Spinal cord (tissue), 10 donors: ENCODE measurements around the gene COL7A1. TPM values are rescaled to one million over a fixed set of nuclear protein-coding genes. Genes with fewer than 3 reads are reported as not detected.

Source experiments
- DNase-seq, 6 donors: peaks; one replicate each; pipeline versions ENCODE4 v3.0.0 to v3.0.0-alpha.2; 2013 to 2015; ENCODE audit warnings: low spot score in 6 of 6, low read depth in 4 of 6
- H3K27ac ChIP-seq: one replicate; pipeline ENCODE4 v1.5.1; 2013; ENCODE audit warnings: low read depth, low read length, control low read depth
- H3K27me3 ChIP-seq: one replicate; pipeline ENCODE4 v1.6.1; 2013; ENCODE audit warnings: low read length; ENCODE audit not compliant: control insufficient read depth, insufficient read depth
- H3K36me3 ChIP-seq: one replicate; pipeline ENCODE4 v1.6.1; 2013; ENCODE audit warnings: low read length; ENCODE audit not compliant: control insufficient read depth, insufficient read depth
- H3K4me1 ChIP-seq: one replicate; pipeline ENCODE4 v1.6.1; 2013; ENCODE audit warnings: low read length; ENCODE audit not compliant: control insufficient read depth, insufficient read depth
- H3K4me3 ChIP-seq: one replicate; pipeline ENCODE4 v1.5.1; 2013; ENCODE audit warnings: low read depth, low read length, control low read depth
- H3K9me3 ChIP-seq: one replicate; pipeline ENCODE4 v1.6.1; 2013; ENCODE audit warnings: low read length; ENCODE audit not compliant: control insufficient read depth, insufficient read depth
- WGBS: methylation state at CpG from one replicate; pipeline ENCODE4 v1.1.5; 2013; ENCODE audit warnings: missing lambda C conversion rate; ENCODE audit not compliant: insufficient coverage; 5-methylcytosine and 5-hydroxymethylcytosine counted together
- polyA plus RNA-seq, 2 donors: library from polyadenylated mRNA; unstranded; fragments of 120-200 nt; gene quantifications; one replicate each; pipeline ENCODE4 v1.2.1, GENCODE V29; 2013; ENCODE audit not compliant: insufficient read length in 2 of 2
- total RNA-seq, 2 donors: library from RNA; depleted of rRNA in 1 of 2; stranded (reverse); fragments of 120-200 nt in 1 of 2; fragments of >200 nt in 1 of 2; gene quantifications; one replicate each; pipeline versions ENCODE4 v1.2.3 to v1.2.4, GENCODE V29; 2013 to 2014
- donor health status: healthy.

Gene COL7A1
- total and polyA plus RNA-seq, 4 donors: 8.4 to 30.9 (median 25.0) TPM

GRCh38 chr3:48621461-48621869 is 26.3 kb upstream of the COL7A1 start, which contains the start of gene TMEM89:
Gene TMEM89 (minus strand): TSS chr3:48621769. CDS start chr3:48621756, 13 bp downstream.
- H3K36me3 ChIP-seq: peaks cover 50% of the 10 kb centered on the region
- H3K27me3 ChIP-seq: no peaks in the 10 kb centered on the region
- H3K4me1 ChIP-seq: no peaks in the 10 kb centered on the region
- H3K27ac ChIP-seq: no peak within 1 kb of the TSS
- no peak for DNase-seq
- WGBS: 94% methylated on average over 19 of the region's 19 CpGs
- H3K4me3 ChIP-seq: no peak within 1 kb of the TSS
- H3K9me3 ChIP-seq: peaks cover 2% of the 10 kb centered on the region

DNA sequence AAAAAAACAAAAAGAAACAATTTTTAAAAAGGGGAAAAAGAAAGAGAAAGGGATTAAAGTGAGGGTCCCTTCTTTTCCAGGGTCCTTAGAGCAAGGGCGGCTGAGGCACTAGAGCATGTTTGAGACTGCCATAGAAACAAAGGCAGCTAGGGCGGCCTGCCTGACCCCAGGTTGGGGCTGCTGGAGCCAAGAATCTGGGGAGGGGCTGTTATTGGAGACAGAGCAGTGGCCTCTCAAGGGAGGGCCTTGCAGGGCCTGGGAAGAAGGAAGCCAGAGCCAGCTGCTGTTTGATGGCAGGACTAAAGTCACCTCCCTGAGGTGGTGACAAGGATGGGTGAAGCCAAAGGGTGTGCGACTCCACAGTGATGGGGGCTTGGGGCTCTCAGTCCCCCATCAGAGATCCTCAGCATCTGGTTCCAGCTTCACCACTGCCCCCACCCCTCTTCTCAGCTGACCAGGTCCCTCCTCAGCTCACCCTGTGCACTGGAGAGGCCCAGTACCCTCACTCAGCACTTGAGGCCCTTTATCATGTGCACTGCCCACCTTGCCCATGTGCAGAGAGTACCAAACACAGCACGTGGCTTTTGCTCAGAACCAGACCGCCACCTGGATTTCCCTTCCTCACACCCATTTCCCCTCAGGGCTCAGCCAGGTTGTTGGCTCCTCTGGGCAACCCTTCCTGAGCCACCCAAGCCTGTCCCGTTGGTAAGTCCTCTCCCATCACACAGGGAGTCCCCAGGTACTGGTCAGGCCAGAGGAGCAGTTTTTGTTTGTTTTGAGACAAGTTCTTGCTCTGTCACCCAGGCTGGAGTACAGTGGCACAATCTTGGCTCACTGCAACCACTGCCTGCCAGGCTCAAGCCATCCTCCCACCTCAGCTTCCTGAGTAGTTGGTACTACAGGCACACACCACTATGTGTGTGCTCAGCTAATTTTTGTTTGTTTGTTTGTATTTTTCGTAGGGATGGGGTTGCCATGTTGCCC is 24.7 kb upstream of the COL7A1 start:
- no peak for DNase-seq
- no peaks in the 10 kb centered on the region for H3K4me1 ChIP-seq
- 88% methylated on average over 6 of the region's 7 CpGs for WGBS
- no peak overlapping the region for H3K27ac ChIP-seq
- H3K9me3 ChIP-seq: peaks cover 2% of the 10 kb centered on the region
- peaks cover 36% of the 10 kb centered on the region for H3K36me3 ChIP-seq
- H3K4me3 ChIP-seq: no peak overlapping the region
- no peaks in the 10 kb centered on the region for H3K27me3 ChIP-seq

GRCh38 chr3:48617559-48617958 is 22.4 kb upstream of the COL7A1 start:
- peaks cover 2% of the 10 kb centered on the region for H3K9me3 ChIP-seq
- H3K36me3 ChIP-seq: peaks cover 24% of the 10 kb centered on the region
- no peak overlapping the region for H3K4me3 ChIP-seq
- no peak overlapping the region for H3K27ac ChIP-seq
- 89% methylated on average over 2 of the region's 4 CpGs for WGBS
- no peak for DNase-seq
- H3K4me1 ChIP-seq: no peaks in the 10 kb centered on the region
- H3K27me3 ChIP-seq: no peaks in the 10 kb centered on the region

- Histone ChIP-seq H3K4me3 (no peak overlapping the region), H3K27ac (no peak overlapping the region), H3K4me1 (peaks cover 11% of the 10 kb centered on the region), H3K27me3 (no peaks in the 10 kb centered on the region), H3K9me3 (peaks cover 2% of the 10 kb centered on the region), H3K36me3 (no peaks in the 10 kb centered on the region)
- no CpG with 5 or more reads among the region's 3 CpGs for WGBS
- no peak for DNase-seq
Observed at GRCh38 chr3:48614044-48614443, 18.9 kb upstream of the COL7A1 start.

DNA sequence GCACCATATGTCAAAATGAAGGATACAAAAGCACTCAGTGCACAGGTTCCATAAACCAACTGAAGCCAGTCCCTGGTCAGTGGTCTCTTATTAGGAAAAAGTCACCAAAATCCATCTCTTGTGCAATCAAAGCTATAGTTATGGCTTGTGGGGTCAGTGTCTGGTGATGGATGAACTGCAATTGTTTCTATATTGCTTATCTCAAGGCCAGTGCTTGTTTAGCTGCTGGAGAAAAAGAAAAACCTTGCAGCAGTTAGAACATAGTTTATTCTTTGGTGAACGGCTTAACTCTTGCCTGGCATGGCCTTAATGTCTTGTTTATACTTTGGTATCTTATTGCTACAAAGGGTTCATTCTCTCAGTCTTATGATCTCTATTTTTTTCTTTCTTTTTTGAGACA is 17.2 kb upstream of the COL7A1 start:
- H3K36me3 ChIP-seq: peaks cover 5% of the 10 kb centered on the region
- no peak overlapping the region for H3K27ac ChIP-seq
- H3K27me3 ChIP-seq: no peaks in the 10 kb centered on the region
- no peak overlapping the region for H3K4me3 ChIP-seq
- no CpG with 5 or more reads among the region's 1 CpG for WGBS
- peaks cover 13% of the 10 kb centered on the region for H3K4me1 ChIP-seq
- no peak for DNase-seq
- H3K9me3 ChIP-seq: peaks cover 2% of the 10 kb centered on the region

- DNase-seq: peak; percentile 83 to 98 (median 88)
- Histone ChIP-seq H3K4me1 (peaks cover 13% of the 10 kb centered on the region), H3K4me3 (peak within 1 kb of the TSS; percentile 99), H3K27ac (peak within 1 kb of the TSS; percentile 79), H3K9me3 (no peaks in the 10 kb centered on the region), H3K36me3 (peaks cover 29% of the 10 kb centered on the region), H3K27me3 (no peaks in the 10 kb centered on the region)
- WGBS: under 1% methylated on average over 85 of the region's 86 CpGs
Observed at GRCh38 chr3:48609088-48610005, 14.2 kb upstream of the COL7A1 start, which contains the start of gene UQCRC1. Gene UQCRC1 (minus strand): TSS chr3:48609646. CDS start chr3:48609620, 26 bp downstream.

DNA sequence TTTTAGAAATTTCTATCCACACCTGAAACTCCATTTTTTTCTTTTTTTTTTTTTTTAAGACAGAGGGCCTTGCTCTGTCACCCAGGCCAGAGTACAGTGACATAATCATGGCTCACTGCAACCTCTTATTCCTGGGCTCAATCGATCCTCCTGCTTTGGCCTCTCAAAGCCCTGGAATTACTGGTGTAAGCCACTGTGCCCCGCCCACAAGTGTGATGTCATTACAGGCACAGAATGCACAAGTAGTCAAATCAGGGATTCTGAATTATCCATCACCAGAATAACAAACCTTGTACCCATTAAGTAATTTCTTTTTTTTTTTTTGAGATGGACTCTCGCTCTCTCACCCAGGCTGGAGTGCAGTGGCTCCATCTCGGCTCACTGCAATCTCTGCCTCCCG is 12.4 kb upstream of the COL7A1 start:
- no peak for DNase-seq
- Histone ChIP-seq H3K4me1 (peaks cover 13% of the 10 kb centered on the region), H3K27ac (no peak overlapping the region), H3K27me3 (no peaks in the 10 kb centered on the region), H3K36me3 (peaks cover 47% of the 10 kb centered on the region), H3K4me3 (no peak overlapping the region), H3K9me3 (no peaks in the 10 kb centered on the region)
- 91% methylated on average over 2 of the region's 5 CpGs for WGBS

DNA sequence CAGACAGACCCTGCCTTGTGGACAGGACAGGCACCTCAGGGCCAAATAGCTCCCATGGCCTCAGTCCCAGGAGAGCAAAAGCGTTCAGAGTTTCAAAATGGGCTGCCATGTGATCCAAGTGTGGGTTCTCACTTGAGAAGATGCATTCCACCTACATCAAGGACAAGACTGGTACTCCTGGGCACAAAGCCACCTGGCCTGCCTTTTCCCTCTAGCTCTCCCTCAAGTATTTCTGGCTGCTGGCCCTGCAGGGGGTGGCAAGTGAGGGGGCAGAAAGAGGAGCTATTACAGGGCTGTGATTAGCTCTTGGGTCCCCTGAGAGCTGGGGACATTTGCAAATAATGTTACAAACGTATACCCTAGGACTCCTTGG is 6.5 kb upstream of the COL7A1 start:
- WGBS: 58% methylated on average over 2 of the region's 2 CpGs
- Histone ChIP-seq H3K36me3 (peaks cover 97% of the 10 kb centered on the region), H3K4me1 (peaks cover 13% of the 10 kb centered on the region), H3K9me3 (no peaks in the 10 kb centered on the region), H3K4me3 (no peak overlapping the region), H3K27ac (no peak overlapping the region), H3K27me3 (no peaks in the 10 kb centered on the region)
- DNase-seq: no peak
